Astrocyte (in vitro differentiated cells and primary cell): Measurements from ENCODE around the gene UROC1. TPM values are rescaled to one million over a fixed set of nuclear protein-coding genes. Genes with fewer than 3 reads are reported as not detected.

Experiments used
- DNase-seq: peaks from one replicate; pipeline ENCODE4 v3.0.0-alpha.2; 2010; ENCODE audit warnings: low read depth
- FAIRE-seq: peaks from 2 replicates; lab custom pipeline; 2011; peaks lifted over from hg19 to GRCh38; lab: Jason Lieb, UNC
- H2AFZ ChIP-seq: 2 replicates; pipeline ENCODE4 v1.6.0; 2012; ENCODE audit warnings: low read depth, low read length, inconsistent platforms
- H3K27ac ChIP-seq: 2 replicates; pipeline ENCODE4 v1.5.1; 2011; ENCODE audit warnings: low read depth, low read length, inconsistent platforms
- H3K27me3 ChIP-seq: 2 replicates; pipeline ENCODE4 v1.6.0; 2011; ENCODE audit warnings: low read length, inconsistent platforms; ENCODE audit not compliant: insufficient read depth
- H3K36me3 ChIP-seq: 2 replicates; pipeline ENCODE4 v1.5.1; 2011; ENCODE audit warnings: low read length, inconsistent platforms; ENCODE audit not compliant: insufficient read depth
- H3K4me1 ChIP-seq: 2 replicates; pipeline ENCODE4 v1.5.1; 2011; ENCODE audit warnings: low read length, inconsistent platforms; ENCODE audit not compliant: insufficient read depth
- H3K4me2 ChIP-seq: 2 replicates; pipeline ENCODE4 v1.6.0; 2012; ENCODE audit warnings: low read length, inconsistent platforms
- H3K4me3 ChIP-seq: 2 replicates; pipeline ENCODE4 v1.5.1; 2011; ENCODE audit warnings: low read depth, mild to moderate bottlenecking, low read length, inconsistent platforms; ENCODE audit not compliant: insufficient read depth
- H3K79me2 ChIP-seq: 2 replicates; pipeline ENCODE4 v1.6.0; 2012; ENCODE audit warnings: mild to moderate bottlenecking, low read length, inconsistent platforms; ENCODE audit not compliant: insufficient read depth
- H3K9ac ChIP-seq: 2 replicates; pipeline ENCODE4 v1.6.0; 2012; ENCODE audit warnings: mild to moderate bottlenecking, low read length, inconsistent platforms
- H3K9me3 ChIP-seq: 2 replicates; pipeline ENCODE4 v1.5.1; 2012; ENCODE audit warnings: low read depth, mild to moderate bottlenecking, low read length, inconsistent platforms; ENCODE audit not compliant: insufficient read depth
- H4K20me1 ChIP-seq: 2 replicates; pipeline ENCODE4 v1.6.0; 2012; ENCODE audit warnings: low read length, inconsistent platforms; ENCODE audit not compliant: insufficient read depth
- H3K27ac Mint-ChIP-seq: one replicate; pipeline ENCODE4 v1.8.0; 2021; ENCODE audit warnings: mild to moderate bottlenecking, mixed read lengths; ENCODE audit not compliant: unreplicated experiment
- H3K27me3 Mint-ChIP-seq: one replicate; pipeline ENCODE4 v1.8.0; 2021; ENCODE audit warnings: low read depth, mixed read lengths; ENCODE audit not compliant: unreplicated experiment
- H3K36me3 Mint-ChIP-seq: one replicate; pipeline ENCODE4 v1.8.0; 2021; ENCODE audit warnings: low read depth, mixed read lengths; ENCODE audit not compliant: unreplicated experiment
- H3K4me1 Mint-ChIP-seq: one replicate; pipeline ENCODE4 v1.8.0; 2021; ENCODE audit warnings: low read depth, mixed read lengths; ENCODE audit not compliant: unreplicated experiment
- H3K4me3 Mint-ChIP-seq: one replicate; pipeline ENCODE4 v1.8.0; 2021; ENCODE audit warnings: mild to moderate bottlenecking, moderate library complexity, mixed read lengths; ENCODE audit not compliant: unreplicated experiment
- H3K9me3 Mint-ChIP-seq: one replicate; pipeline ENCODE4 v1.8.0; 2021; ENCODE audit warnings: mild to moderate bottlenecking, mixed read lengths; ENCODE audit not compliant: unreplicated experiment
- EZH2 ChIP-seq: IDR thresholded peaks from 2 replicates; pipeline ENCODE4 v1.6.1; 2012; ENCODE audit warnings: mild to moderate bottlenecking, low read length, inconsistent platforms; ENCODE audit not compliant: insufficient read depth
- total RNA-seq: library from RNA; stranded (reverse); gene quantifications from 2 replicates; pipeline ENCODE4 v1.2.1, GENCODE V29; 2021
- TF ChIP-seq, protein P1 (sequence below): IDR thresholded peaks from 2 replicates; pipeline ENCODE4 v1.5.1; 2011; ENCODE audit warnings: low read depth, mild to moderate bottlenecking, inconsistent platforms, low read length, moderate library complexity; ENCODE audit not compliant: insufficient read depth

The UROC1 gene
- total RNA-seq, 1 donor from 2014 or later = not detected

DNA sequence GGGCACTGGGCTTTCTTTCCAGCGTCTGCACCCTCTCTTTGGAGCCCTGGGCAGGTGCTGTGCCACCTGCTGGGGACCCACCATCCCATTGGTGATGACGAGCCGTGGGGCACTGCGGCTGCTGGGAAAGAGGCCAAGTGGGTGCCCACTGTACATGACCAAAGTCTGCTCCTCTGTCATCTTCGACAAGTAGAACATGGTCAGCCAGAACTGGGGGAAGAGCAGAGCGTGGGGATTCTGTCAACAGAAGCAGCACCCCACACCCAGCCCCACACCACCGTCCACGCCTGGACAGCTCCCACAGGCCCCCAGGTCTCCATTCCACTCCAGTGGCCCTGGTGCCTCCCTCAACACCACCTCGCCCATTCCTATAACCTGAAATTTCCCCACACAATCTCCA is 9.7 kb downstream of the UROC1 start:
- Histone ChIP-seq H2AFZ (no peak overlapping the region), H3K4me2 (no peak overlapping the region), H3K4me1 (no peaks in the 10 kb centered on the region), H3K79me2 (no peaks in the 10 kb centered on the region), H3K27ac (no peak overlapping the region), H3K9ac (no peak overlapping the region), H3K27me3 (no peaks in the 10 kb centered on the region), H3K4me3 (no peak overlapping the region), H3K9me3 (no peaks in the 10 kb centered on the region), H3K36me3 (no peaks in the 10 kb centered on the region), H4K20me1 (no peaks in the 10 kb centered on the region)
- Mint-ChIP-seq H3K9me3 (peaks cover 1% of the 10 kb centered on the region), H3K4me3 (no peak overlapping the region), H3K4me1 (peaks cover 1% of the 10 kb centered on the region), H3K27me3 (peaks cover 30% of the 10 kb centered on the region), H3K36me3 (no peaks in the 10 kb centered on the region), H3K27ac (no peak overlapping the region)
- FAIRE-seq = no peak
- no peak for DNase-seq
- TF ChIP-seq, protein P1, sequence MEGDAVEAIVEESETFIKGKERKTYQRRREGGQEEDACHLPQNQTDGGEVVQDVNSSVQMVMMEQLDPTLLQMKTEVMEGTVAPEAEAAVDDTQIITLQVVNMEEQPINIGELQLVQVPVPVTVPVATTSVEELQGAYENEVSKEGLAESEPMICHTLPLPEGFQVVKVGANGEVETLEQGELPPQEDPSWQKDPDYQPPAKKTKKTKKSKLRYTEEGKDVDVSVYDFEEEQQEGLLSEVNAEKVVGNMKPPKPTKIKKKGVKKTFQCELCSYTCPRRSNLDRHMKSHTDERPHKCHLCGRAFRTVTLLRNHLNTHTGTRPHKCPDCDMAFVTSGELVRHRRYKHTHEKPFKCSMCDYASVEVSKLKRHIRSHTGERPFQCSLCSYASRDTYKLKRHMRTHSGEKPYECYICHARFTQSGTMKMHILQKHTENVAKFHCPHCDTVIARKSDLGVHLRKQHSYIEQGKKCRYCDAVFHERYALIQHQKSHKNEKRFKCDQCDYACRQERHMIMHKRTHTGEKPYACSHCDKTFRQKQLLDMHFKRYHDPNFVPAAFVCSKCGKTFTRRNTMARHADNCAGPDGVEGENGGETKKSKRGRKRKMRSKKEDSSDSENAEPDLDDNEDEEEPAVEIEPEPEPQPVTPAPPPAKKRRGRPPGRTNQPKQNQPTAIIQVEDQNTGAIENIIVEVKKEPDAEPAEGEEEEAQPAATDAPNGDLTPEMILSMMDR = no peak
- no peak for TF ChIP-seq EZH2

DNA sequence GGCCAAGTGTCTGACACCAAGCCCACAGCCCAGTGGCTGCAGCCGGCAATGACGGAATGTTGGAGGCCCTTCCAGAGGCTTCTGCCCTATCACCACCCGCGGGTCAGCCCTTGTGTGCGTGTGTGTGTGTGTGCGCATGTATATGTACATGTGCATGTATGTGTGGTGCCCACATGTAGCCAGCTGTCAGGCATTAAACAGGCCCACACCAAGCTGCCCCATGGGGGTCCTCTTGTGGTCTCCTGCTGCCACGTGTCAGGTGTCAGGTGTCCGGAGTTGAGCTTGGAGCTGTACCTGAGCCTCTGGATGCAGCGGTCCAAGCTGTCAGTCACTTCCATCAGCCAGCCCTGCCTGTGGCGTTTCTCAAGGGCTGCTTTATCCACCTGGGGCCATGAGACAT is 13.9 kb downstream of the UROC1 start:
- no peak overlapping the region for H3K9ac ChIP-seq
- H3K27ac ChIP-seq = no peak overlapping the region
- H3K36me3 Mint-ChIP-seq = no peaks in the 10 kb centered on the region
- no peak for FAIRE-seq
- no peaks in the 10 kb centered on the region for H4K20me1 ChIP-seq
- H2AFZ ChIP-seq = no peak overlapping the region
- DNase-seq = no peak
- no peaks in the 10 kb centered on the region for H3K4me1 ChIP-seq
- H3K27ac Mint-ChIP-seq = no peak overlapping the region
- no peak overlapping the region for H3K4me2 ChIP-seq
- no peaks in the 10 kb centered on the region for H3K79me2 ChIP-seq
- H3K9me3 Mint-ChIP-seq = peaks cover 1% of the 10 kb centered on the region
- H3K4me3 ChIP-seq = no peak overlapping the region
- peaks cover 1% of the 10 kb centered on the region for H3K4me1 Mint-ChIP-seq
- no peak for TF ChIP-seq EZH2
- TF ChIP-seq, protein P1 = no peak
- H3K36me3 ChIP-seq = no peaks in the 10 kb centered on the region
- no peak overlapping the region for H3K4me3 Mint-ChIP-seq
- H3K27me3 Mint-ChIP-seq = peaks cover 23% of the 10 kb centered on the region
- H3K27me3 ChIP-seq = no peaks in the 10 kb centered on the region
- H3K9me3 ChIP-seq = no peaks in the 10 kb centered on the region

DNA sequence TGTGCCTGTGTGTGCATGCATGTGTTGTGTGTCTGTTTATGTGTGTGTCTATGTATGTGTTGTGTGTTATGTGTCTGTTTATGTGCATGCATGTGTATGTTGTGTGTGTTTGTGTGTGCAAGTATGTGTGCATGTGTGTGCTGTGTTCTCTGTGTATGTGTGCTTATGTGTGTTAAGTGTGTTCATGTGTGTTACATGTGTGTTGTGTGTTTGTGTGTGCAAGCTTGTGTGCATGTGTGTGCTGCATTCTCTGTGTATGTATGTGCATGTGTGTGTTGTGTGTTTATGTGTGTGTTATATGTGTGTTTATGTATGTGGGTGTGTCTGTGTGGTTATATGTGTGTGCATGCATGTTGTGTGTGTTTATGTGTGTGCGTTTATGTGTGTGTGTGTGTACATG is 14.9 kb downstream of the UROC1 start:
- H3K4me3 Mint-ChIP-seq = no peak overlapping the region
- peaks cover 23% of the 10 kb centered on the region for H3K27me3 Mint-ChIP-seq
- Histone ChIP-seq H3K27me3 (no peaks in the 10 kb centered on the region), H3K9ac (no peak overlapping the region), H3K4me2 (no peak overlapping the region), H2AFZ (no peak overlapping the region), H3K4me3 (no peak overlapping the region), H3K4me1 (no peaks in the 10 kb centered on the region), H3K9me3 (no peaks in the 10 kb centered on the region), H4K20me1 (no peaks in the 10 kb centered on the region), H3K27ac (no peak overlapping the region), H3K36me3 (no peaks in the 10 kb centered on the region), H3K79me2 (no peaks in the 10 kb centered on the region)
- DNase-seq (no peak), FAIRE-seq (peak; percentile 20)
- no peaks in the 10 kb centered on the region for H3K36me3 Mint-ChIP-seq
- TF ChIP-seq, protein P1 = no peak
- TF ChIP-seq EZH2 = no peak
- no peaks in the 10 kb centered on the region for H3K4me1 Mint-ChIP-seq
- no peak overlapping the region for H3K27ac Mint-ChIP-seq
- H3K9me3 Mint-ChIP-seq = peaks cover 1% of the 10 kb centered on the region
